ACC112 (cell line): ENCODE measurements around the gene MFRP.

ENCODE experiments used
- H2AFZ ChIP-seq: fragments of 200-600 bp; sonication (generic); one replicate; pipeline ENCODE4 v1.6.0; 2017; ENCODE audit warnings: antibody characterized with exemption, low read length; ENCODE audit not compliant: unreplicated experiment
- H3K27ac ChIP-seq: fragments of 200-600 bp; sonication (generic); 2 replicates; pipeline ENCODE4 v1.5.1; 2014; ENCODE audit warnings: low read depth, mild to moderate bottlenecking, antibody characterized with exemption, low read length, moderate library complexity
- H3K27me3 ChIP-seq: fragments of 200-600 bp; sonication (generic); 2 replicates; pipeline ENCODE4 v1.6.1; 2014; ENCODE audit warnings: mild to moderate bottlenecking, antibody characterized with exemption, low read length, moderate library complexity, mixed read lengths; ENCODE audit not compliant: insufficient read depth
- H3K36me3 ChIP-seq: fragments of 200-600 bp; sonication (generic); 2 replicates; pipeline ENCODE4 v1.6.1; 2016; ENCODE audit warnings: mild to moderate bottlenecking, antibody characterized with exemption, low read length, moderate library complexity, mixed read lengths; ENCODE audit not compliant: insufficient read depth
- H3K4me1 ChIP-seq: fragments of 200-600 bp; sonication (generic); one replicate; pipeline ENCODE4 v1.6.1; 2016; ENCODE audit warnings: low read length, mixed read lengths; ENCODE audit not compliant: insufficient read depth, unreplicated experiment, control insufficient read depth
- H3K4me3 ChIP-seq: fragments of 200-600 bp; sonication (generic); 2 replicates; pipeline ENCODE4 v1.5.1; 2014; ENCODE audit warnings: mild to moderate bottlenecking, low read depth, low read length
- H3K79me2 ChIP-seq: fragments of 200-600 bp; sonication (generic); one replicate; pipeline ENCODE4 v1.6.0; 2016; ENCODE audit warnings: low read length; ENCODE audit not compliant: control insufficient read depth, unreplicated experiment, insufficient read depth

Gene MFRP

DNA sequence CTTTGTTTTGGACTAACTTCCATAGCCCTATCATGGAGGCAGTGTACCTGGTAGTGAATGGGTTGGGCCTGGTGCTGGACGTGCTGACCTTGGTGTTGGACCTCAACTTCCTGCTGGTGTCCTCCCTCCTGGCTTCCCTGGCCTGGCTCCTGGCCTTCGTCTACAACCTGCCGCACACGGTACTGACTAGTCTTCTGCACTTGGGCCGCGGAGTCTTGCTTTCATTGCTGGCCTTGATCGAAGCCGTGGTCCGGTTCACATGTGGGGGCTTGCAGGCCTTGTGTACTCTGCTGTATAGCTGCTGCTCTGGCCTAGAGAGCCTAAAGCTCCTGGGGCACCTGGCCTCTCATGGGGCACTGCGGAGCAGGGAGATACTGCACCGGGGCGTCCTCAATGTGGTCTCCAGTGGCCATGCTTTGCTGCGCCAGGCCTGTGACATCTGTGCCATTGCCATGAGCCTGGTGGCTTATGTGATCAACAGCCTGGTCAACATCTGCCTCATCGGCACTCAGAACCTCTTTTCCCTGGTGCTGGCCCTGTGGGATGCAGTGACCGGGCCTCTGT, 11.3 kb downstream of the MFRP start:
- H3K79me2 ChIP-seq: peaks cover 18% of the 10 kb centered on the region
- no peaks in the 10 kb centered on the region; the same call in 1 of the 2 replicates for H3K27me3 ChIP-seq
- H3K4me1 ChIP-seq: peaks cover 33% of the 10 kb centered on the region
- peak overlapping the region; percentile 66 for H2AFZ ChIP-seq
- H3K27ac ChIP-seq: peak overlapping the region; percentile 46
- H3K36me3 ChIP-seq: no peaks in the 10 kb centered on the region
- peak overlapping the region; percentile 90 for H3K4me3 ChIP-seq

DNA sequence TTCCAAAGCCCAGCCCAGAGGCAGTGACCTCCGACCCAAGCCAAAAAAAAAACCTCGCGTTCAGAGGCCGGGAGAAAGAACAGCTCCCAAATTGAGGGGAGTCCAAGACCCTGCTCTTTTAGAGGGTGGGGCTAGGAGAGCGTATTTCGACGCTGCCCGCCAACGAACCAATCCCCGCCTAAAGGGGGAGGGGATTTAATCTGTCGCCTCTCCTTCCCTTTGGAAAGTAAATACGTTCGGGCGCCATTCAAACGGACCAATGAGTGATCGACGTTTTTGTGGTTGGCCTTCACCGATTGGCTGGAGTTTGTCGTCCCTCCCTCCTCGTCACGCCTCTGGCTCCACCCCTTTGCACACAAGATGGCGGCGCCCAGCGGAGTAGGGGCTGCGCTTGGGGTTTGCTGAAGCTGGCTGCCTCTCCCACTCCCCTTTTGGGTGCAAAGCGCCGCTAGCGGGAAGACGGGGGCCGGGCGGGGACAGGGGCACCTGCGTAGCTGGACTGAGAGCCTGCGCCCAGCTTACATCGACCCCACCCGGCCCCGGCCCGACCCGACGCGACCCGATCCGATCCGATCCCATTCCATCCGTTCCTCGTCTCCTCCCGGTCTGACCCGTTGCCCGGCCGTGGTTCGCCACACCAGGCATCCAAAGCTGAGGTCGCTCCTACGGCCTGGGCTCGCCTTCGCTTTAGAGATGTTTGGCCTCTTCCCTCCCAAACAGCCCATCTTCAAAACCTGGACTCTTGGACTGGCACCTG, 12.2 kb downstream of the MFRP start, which contains the start of gene RNF26:
Gene RNF26 (plus strand): TSS at position 354 of the 757 bp plus-strand sequence. CDS start 596 bp downstream, outside the sequence.
- H3K36me3 ChIP-seq: no peaks in the 10 kb centered on the region
- H3K79me2 ChIP-seq: peaks cover 18% of the 10 kb centered on the region
- H3K4me3 ChIP-seq: peak within 1 kb of the TSS; percentile 90
- peaks cover 33% of the 10 kb centered on the region for H3K4me1 ChIP-seq
- no peaks in the 10 kb centered on the region for H3K27me3 ChIP-seq
- H3K27ac ChIP-seq: peak within 1 kb of the TSS; percentile 46
- H2AFZ ChIP-seq: peak within 1 kb of the TSS; percentile 68

DNA sequence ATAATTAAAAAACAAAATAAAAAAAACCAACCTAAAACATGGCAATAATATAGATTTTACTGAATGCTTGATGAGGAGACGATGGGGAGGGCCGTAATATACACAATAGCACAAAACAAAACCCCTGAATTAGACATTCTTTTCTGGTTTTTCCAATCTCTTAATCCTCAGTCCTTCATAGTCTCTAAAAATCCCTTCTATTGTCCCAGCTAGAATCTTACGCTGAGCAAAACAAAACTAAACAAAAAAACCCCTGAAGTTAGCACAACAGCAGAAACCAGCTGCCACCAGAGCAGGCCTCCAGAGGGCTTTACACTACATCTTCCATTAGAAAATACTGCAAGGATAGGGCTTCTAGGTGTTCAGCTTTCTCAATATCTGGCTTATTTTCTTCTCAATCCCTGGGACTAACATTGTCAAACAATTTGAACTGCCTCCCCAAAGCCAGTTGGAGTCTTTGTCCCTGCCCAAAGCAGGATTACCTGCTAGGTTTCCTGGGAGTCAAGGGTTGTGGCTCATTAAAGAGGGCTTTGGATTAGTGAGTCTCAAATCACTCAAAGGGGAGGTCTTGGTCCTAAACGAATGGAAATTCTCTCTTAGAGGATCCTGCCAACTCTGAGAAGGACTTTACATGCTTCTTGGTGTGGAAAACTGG, 14.3 kb downstream of the MFRP start:
- H2AFZ ChIP-seq: peak overlapping the region; percentile 12
- H3K27ac ChIP-seq: no peak overlapping the region
- H3K36me3 ChIP-seq: no peaks in the 10 kb centered on the region

DNA sequence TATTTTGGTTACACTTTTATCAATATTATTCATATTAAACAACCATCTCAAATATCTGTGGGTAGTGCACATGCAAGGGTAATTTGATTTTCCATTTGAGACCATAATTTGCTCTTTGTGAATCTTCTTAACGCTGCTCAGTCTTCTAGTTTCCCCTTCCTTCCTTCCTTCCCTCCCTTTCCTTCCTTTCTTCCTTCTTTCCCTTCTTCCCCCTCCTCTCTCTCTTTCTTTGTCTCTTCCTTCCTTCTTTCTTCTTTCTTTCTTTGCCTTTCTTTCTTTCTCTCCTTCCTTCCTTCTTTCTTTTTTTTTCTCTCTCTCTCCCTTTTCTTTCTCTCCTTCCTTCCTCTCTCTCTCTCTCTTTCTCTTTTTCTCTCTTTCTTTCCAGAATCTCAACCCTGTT, 16.3 kb downstream of the MFRP start:
- Histone ChIP-seq H3K4me3 (no peak overlapping the region), H3K36me3 (no peaks in the 10 kb centered on the region), H3K79me2 (peaks cover 8% of the 10 kb centered on the region), H2AFZ (no peak overlapping the region), H3K27ac (no peak overlapping the region), H3K4me1 (peaks cover 3% of the 10 kb centered on the region), H3K27me3 (no peaks in the 10 kb centered on the region)

More for the DNA sequence above, 14.3 kb downstream of the MFRP start:
- H3K79me2 ChIP-seq: peaks cover 18% of the 10 kb centered on the region
- H3K27me3 ChIP-seq: no peaks in the 10 kb centered on the region
- no peak overlapping the region for H3K4me3 ChIP-seq
- peaks cover 14% of the 10 kb centered on the region for H3K4me1 ChIP-seq

DNA sequence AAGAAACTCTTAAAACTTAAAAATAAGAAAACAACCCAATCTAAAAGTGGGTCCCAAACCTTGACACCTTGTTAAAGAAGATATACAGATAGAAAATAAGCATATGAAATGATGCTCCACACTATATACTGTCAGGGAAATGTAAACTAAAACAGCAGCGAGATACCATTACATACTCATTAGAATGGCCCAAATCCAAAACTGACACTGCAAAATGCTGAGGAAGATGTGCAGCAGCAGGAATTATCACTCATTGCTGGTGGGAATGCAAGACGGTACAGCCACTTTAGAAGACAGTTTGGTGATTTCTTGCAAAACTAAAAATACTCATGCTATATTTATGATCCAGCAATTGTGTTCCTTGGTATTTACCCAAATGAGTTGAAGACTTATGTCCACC, 17.2 kb downstream of the MFRP start:
- no peak overlapping the region for H2AFZ ChIP-seq
- no peaks in the 10 kb centered on the region for H3K79me2 ChIP-seq
- no peaks in the 10 kb centered on the region for H3K36me3 ChIP-seq
- no peak overlapping the region for H3K4me3 ChIP-seq
- no peaks in the 10 kb centered on the region for H3K4me1 ChIP-seq
- H3K27ac ChIP-seq: no peak overlapping the region
- H3K27me3 ChIP-seq: no peaks in the 10 kb centered on the region

DNA sequence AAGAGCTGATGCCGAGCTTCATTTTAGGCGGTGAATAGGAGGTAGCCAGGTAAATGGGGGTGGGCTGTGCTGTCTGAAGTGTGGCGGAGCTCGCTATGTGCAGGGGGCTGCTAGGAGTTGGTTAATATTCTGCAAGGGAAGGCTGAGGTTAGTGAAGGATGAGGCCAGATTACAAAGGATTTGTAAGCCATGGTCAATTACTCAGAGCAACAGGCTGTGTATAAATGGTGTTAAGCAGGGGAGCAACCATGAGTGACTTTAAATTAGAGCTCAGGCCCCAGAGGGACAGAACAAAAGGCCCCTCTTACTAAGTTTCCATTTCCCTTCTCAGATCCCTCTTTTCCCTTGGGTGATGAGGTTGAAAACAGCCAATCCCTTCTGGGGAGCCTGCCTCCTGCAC, 22.3 kb downstream of the MFRP start:
- Histone ChIP-seq H3K4me1 (peaks cover 12% of the 10 kb centered on the region), H3K27ac (no peak overlapping the region)

DNA sequence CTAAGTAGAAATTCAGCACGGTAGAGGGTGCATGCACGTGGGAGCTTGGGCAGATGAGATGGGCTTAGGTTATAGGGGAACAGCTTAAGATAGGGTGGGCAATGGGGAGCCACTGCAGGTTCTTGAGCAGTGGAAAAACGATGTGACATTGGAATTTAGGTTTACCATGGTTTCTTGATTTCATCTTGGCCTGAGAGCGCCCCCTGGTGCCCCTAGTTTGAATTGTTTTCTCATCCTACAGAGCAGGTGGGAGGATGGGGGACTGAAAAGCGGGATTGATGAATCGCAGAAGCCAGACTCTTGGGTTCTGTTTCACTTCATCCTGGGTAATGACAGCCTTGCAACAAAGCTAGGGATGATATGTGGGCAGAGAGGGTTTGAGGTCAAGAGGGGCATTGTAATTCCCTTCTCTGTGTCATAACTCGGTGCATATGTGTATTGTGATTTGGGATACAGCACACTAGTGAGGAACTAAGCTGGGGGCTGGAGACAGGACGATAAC, 22.9 kb downstream of the MFRP start:
- Histone ChIP-seq H3K4me1 (peaks cover 18% of the 10 kb centered on the region), H3K4me3 (no peak overlapping the region), H2AFZ (no peak overlapping the region), H3K36me3 (no peaks in the 10 kb centered on the region), H3K79me2 (no peaks in the 10 kb centered on the region), H3K27me3 (no peaks in the 10 kb centered on the region), H3K27ac (no peak overlapping the region)

More for the DNA sequence above, 22.3 kb downstream of the MFRP start:
- H3K27me3 ChIP-seq: no peaks in the 10 kb centered on the region
- H3K79me2 ChIP-seq: no peaks in the 10 kb centered on the region
- H3K4me3 ChIP-seq: no peak overlapping the region
- H3K36me3 ChIP-seq: no peaks in the 10 kb centered on the region
- H2AFZ ChIP-seq: no peak overlapping the region

DNA sequence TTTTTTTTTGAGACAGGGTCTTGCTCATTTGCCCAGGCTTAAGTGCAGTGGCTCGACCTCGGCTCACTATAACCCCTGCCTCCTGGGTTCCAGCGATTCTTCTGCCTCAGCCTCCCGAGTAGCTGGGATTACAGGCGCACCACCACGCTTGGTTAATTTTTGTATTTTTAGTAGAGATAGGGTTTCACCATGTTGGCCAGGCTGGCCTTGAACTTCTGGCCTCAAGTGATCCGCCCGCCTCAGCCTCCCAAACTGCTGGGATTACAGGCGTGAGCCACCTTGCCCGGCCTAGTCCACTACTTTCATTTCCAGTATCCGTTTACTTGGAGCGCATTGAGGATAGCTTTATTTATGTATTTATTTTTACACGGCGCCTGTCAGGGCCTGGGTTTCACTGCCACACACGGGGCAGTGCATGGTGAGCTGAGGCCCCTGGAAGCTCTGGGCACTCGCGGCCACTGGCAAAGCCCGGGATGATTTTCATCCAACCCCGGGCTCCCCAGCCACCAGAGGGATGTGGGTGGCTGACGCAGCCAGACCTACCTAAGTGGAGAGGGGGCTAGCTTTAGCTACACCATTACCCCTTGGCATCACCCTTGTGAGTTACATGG, 23.5 kb downstream of the MFRP start:
- Histone ChIP-seq H3K27ac (no peak overlapping the region), H3K36me3 (no peaks in the 10 kb centered on the region), H2AFZ (no peak overlapping the region), H3K79me2 (no peaks in the 10 kb centered on the region), H3K27me3 (no peaks in the 10 kb centered on the region), H3K4me3 (no peak overlapping the region), H3K4me1 (peaks cover 23% of the 10 kb centered on the region)

DNA sequence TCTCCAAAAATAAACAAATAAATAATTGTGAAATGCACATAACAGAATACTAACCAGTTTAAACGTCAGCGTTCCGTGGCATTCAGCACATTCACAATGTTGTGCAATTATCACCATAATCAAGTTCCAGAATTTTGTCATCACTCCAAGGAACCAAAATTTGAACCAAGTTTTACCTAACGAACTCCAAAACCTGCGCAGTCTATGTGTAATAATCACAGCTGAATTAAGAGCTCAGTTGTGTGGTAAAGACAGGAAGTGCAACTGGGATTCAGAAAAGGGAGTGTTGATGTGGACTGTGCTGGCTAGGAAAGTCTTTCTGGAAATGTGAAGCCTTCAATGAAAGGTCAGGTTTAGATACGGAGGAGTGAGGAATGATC, 24.2 kb downstream of the MFRP start:
- Histone ChIP-seq H3K4me1 (peaks cover 24% of the 10 kb centered on the region), H3K27me3 (no peaks in the 10 kb centered on the region), H3K79me2 (no peaks in the 10 kb centered on the region), H3K4me3 (no peak overlapping the region), H3K27ac (no peak overlapping the region), H2AFZ (no peak overlapping the region), H3K36me3 (no peaks in the 10 kb centered on the region)

DNA sequence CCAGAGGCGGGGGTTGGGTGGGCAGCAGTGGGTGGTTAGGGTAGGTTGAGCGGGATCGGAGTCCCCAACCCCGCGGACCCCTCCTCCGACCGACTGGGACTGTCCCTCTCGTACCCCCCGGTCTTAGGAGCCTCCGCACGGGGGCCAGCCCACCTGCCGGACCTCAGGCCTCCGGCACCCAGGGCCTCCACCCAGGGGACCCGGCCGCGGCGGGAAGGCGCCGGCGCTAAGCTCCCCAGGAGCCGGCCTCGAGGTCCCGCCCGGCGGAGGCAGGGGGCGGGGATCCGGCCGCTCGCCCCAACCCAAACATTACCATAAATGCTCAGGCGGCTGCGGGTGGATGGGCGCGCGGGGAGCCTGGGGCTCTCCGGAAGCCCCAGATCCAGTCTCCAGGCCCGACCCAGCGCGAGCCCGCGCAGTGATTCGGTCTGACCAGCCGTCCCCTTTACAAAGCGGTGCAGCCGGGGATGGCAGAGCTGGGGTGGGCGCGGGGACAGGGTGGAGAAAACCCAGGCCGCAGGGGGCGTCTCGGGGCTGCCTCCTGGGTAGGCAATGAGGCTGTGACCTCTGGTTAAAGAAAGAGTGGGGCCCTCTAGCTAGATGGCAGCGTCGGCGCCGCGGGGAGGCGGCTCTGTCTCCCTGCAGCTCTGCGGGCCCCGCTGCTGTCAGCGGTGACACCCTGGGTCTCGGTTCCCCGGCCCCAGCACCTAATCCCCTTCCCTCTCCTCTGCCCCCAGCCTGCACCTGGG, 25.6 kb downstream of the MFRP start:
- H3K4me1 ChIP-seq: peaks cover 28% of the 10 kb centered on the region
- H3K4me3 ChIP-seq: peak overlapping the region; percentile 78

More for the DNA sequence above, 25.6 kb downstream of the MFRP start:
- H3K79me2 ChIP-seq: no peaks in the 10 kb centered on the region
- peaks cover 7% of the 10 kb centered on the region; the same call in 1 of the 2 replicates for H3K27me3 ChIP-seq
- no peaks in the 10 kb centered on the region for H3K36me3 ChIP-seq
- peak overlapping the region; percentile 95 for H2AFZ ChIP-seq
- H3K27ac ChIP-seq: no peak overlapping the region
